G401.6 (cell line): ENCODE results near the gene TNK2.
"Not testable (repeated sequence)": the region's sequence is repeated elsewhere in the genome, so short reads cannot be mapped to it uniquely, and the experiment has no call there.

Experiments
- FAIRE-seq: peaks from 2 replicates; lab custom pipeline; 2012; peaks lifted over from hg19 to GRCh38; lab: Jason Lieb, UNC

TNK2 gene

GRCh38 chr3:195820901-195821300 is 87.5 kb downstream of the TNK2 start:
- no peak for FAIRE-seq

GRCh38 chr3:195820186-195820585 is 88.2 kb downstream of the TNK2 start:
- no peak for FAIRE-seq

- no peak for FAIRE-seq
Measured at GRCh38 chr3:195818301-195818700, 90.0 kb downstream of the TNK2 start.

DNA sequence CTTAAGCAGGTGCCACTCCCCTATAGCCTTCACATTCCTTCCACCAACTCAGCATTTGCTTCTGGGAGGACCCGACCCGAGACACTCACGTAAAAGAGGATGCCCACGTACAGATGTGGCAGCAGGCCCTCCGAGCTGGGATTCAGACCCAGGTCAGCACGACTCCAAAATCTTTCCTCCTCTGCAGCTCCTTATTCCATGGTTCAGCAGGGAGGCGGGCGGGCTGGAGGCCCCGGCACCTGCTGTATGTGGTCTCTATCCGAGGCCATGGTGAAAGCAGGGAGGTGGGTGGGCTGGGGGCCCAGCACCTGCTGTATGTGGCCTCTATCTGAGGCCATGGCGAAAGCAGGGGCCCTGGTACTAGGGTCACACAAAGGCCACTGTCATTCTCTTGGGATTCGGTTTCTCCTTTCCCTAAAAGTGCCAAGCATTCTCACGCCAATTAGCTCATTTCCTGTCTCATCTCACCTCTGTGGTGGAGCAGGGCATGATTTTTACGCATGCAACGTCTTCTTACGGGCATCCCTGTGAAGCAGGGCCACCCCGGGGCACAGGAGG is 90.7 kb downstream of the TNK2 start:
- no peak for FAIRE-seq

GRCh38 chr3:195816276-195816913 is 92.0 kb downstream of the TNK2 start:
- FAIRE-seq = not testable (repeated sequence)

DNA sequence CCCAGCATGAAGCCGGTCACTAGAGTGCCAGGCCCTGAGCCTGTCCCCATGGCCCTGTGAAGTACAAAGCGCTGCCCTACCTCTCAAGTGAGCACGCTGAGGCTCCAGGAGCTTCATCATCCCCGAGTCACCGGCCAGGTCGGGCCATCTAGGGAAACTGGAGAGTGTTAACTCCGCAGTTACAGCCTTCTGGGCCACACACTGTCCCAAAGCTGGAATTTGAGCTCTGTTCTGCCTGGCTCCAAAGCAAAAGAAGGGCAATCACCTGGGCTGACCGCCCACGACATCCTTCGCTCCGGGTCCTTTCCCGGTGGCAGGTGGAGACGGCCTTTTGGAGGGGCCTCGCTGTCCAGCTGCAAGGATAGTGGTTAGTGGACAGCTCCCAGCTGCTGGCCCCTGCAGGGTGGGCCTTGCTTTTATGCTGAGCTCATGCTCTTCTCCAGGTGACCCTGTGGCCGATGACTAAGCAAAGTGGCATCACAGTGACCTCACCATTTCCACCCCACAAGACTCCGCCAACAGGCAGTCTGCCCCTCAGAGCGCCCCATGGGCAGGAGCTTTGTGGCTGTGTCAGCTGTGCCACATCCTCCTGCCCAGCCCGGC is 93.1 kb downstream of the TNK2 start:
- FAIRE-seq = no peak

DNA sequence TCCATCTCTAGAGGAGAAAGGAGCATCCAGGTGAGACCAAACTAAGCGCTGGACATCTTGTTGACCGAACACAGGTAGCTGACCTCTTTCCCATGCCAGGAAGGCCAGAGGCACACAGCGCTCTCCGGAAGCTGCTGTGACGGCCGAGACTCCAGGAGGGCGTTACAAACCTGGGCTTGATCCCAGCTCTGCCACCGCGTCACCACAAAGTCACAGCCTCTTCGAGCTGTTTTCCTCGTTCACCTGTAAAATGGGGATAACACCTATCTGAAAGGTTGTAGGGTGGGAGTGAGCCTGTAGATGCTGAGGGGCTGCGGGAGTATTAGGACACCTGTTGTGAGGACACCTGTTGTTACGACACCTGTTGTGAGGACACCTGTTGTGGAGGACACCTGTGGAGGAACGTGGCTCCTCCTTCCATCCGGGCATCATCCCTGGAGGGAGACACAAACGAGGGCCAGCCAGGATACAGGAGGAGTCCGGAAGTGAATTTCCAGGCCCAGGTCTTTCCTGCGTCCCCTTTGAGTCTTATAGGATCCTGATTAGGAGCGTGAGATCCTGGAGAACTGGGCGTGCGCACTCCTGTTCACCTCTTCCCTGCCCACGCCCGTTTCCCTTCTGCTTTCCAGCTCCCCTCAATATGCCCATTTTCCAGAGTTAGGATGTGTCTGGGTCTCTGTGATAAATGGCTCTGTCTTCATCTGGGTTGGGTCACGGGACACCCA is 94.3 kb downstream of the TNK2 start:
- FAIRE-seq = no peak
